ENCODE data around the gene IDH3A.

DNA sequence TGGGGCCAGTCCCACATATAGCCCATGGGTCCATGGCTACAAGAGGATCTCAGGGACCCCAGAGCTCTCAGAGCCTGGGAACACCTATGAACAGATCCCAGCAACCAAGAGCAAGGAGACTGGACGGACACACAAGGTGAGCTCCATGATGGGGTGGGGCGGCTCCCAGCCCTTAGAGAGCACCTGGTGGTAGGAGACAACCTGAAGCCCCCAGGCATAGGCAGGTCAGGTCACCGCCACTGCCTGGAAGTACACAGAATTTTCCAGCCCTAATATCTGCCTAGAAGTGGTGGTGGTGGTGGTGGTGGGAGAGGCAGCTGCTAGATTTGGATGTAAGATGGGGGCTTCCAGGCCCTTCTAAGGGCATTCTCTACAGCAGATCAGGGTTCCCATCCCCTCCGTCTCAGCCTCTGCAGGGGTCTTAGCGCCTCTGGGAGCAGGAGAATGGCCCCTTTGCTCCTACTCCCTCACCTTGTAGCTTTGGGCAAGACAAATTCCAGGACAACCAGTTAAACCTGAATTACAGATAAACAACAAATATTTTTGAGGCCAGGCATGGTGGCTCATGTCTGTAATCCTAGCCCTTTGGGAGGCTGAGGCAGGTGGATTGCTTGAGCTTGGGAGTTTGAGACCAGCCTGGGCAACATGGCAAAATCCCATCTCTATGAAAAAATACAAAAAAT, 47.6 kb upstream of the IDH3A start:
- TF ChIP-seq, protein P1, sequence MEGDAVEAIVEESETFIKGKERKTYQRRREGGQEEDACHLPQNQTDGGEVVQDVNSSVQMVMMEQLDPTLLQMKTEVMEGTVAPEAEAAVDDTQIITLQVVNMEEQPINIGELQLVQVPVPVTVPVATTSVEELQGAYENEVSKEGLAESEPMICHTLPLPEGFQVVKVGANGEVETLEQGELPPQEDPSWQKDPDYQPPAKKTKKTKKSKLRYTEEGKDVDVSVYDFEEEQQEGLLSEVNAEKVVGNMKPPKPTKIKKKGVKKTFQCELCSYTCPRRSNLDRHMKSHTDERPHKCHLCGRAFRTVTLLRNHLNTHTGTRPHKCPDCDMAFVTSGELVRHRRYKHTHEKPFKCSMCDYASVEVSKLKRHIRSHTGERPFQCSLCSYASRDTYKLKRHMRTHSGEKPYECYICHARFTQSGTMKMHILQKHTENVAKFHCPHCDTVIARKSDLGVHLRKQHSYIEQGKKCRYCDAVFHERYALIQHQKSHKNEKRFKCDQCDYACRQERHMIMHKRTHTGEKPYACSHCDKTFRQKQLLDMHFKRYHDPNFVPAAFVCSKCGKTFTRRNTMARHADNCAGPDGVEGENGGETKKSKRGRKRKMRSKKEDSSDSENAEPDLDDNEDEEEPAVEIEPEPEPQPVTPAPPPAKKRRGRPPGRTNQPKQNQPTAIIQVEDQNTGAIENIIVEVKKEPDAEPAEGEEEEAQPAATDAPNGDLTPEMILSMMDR (IDR thresholded peaks at IDR 0.05) = no peak
- TF ChIP-seq EP300 (IDR thresholded peaks at IDR 0.05; ENCODE audit: low read depth) = no peak
- no peak for TF ChIP-seq POLR2AphosphoS5 (IDR thresholded peaks at IDR 0.05)
